GM21423 (cell line): ENCODE results near the gene EPS8L2.

ENCODE experiments used
- ATAC-seq: cut with Tn5 transposase; IDR thresholded peaks from one replicate; pipeline ENCODE4 v1.9.1; 2021; ENCODE audit warnings: mild to moderate bottlenecking, moderate library complexity; ENCODE audit not compliant: unreplicated experiment

Gene EPS8L2

GRCh38 chr11:705646-706438, at the start of gene EPS8L2:
EPS8L2 (plus strand) TSS chr11:706231; CDS start chr11:709408, 3,177 bp downstream.
- ATAC-seq, result no peak

- no peak for ATAC-seq
Measured at GRCh38 chr11:656426-656825, 49.6 kb upstream of the EPS8L2 start.

- no peak for ATAC-seq
Measured at GRCh38 chr11:656866-657265, 49.2 kb upstream of the EPS8L2 start.

GRCh38 chr11:657691-658126, 48.3 kb upstream of the EPS8L2 start:
- ATAC-seq, result no peak

- ATAC-seq, result no peak
Measured at GRCh38 chr11:659532-660085, 46.4 kb upstream of the EPS8L2 start.

- no peak for ATAC-seq
Measured at GRCh38 chr11:660281-660680, 45.8 kb upstream of the EPS8L2 start.

- ATAC-seq, result no peak
Measured at GRCh38 chr11:660681-661444, 45.2 kb upstream of the EPS8L2 start.

- ATAC-seq, result no peak
Measured at GRCh38 chr11:662689-663274, 43.2 kb upstream of the EPS8L2 start.

GRCh38 chr11:665062-665703, 40.8 kb upstream of the EPS8L2 start:
- no peak for ATAC-seq

GRCh38 chr11:665704-666281, 40.2 kb upstream of the EPS8L2 start:
- ATAC-seq, result no peak

- no peak for ATAC-seq
Measured at GRCh38 chr11:673866-674265, 32.2 kb upstream of the EPS8L2 start.

- no peak for ATAC-seq
Measured at GRCh38 chr11:674406-674805, 31.6 kb upstream of the EPS8L2 start.

GRCh38 chr11:678297-678696, 27.7 kb upstream of the EPS8L2 start:
- ATAC-seq, result no peak

- no peak for ATAC-seq
Measured at GRCh38 chr11:679271-680207, 26.5 kb upstream of the EPS8L2 start.

- no peak for ATAC-seq
Measured at GRCh38 chr11:680476-680875, 25.6 kb upstream of the EPS8L2 start.

GRCh38 chr11:680970-681369, 25.1 kb upstream of the EPS8L2 start:
- no peak for ATAC-seq

GRCh38 chr11:686451-687243, 19.4 kb upstream of the EPS8L2 start:
- ATAC-seq, result no peak

GRCh38 chr11:687751-688150, 18.3 kb upstream of the EPS8L2 start:
- ATAC-seq, result no peak

GRCh38 chr11:688681-689080, 17.4 kb upstream of the EPS8L2 start:
- ATAC-seq, result no peak
